GM10248 (cell line): ENCODE results near the gene OTULIN.

ENCODE experiments used
- CTCF ChIA-PET: fragments of 300-600 bp; sonication (Branson Sonifier 250); formaldehyde crosslinking; extraction: SDS; loops from one replicate; lab custom pipeline; 2021; ENCODE audit warnings: antibody characterized with exemption; lab: Yijun Ruan, JAX
- POLR2A ChIA-PET: fragments of 350-650 bp; sonication (Branson Sonifier 250); formaldehyde crosslinking; extraction: SDS; loops from one replicate; lab custom pipeline; 2020; ENCODE audit warnings: antibody characterized with exemption; lab: Yijun Ruan, JAX
- DNase-seq: peaks from one replicate; pipeline ENCODE4 v3.0.0; 2012; ENCODE audit errors: extremely low spot score
- CTCF ChIP-seq: IDR thresholded peaks from 2 replicates; pipeline ENCODE4 v1.5.1; 2012; ENCODE audit warnings: mild to moderate bottlenecking, low read depth; ENCODE audit errors: extremely low read depth, missing control alignments, control extremely low read depth

Gene OTULIN

GRCh38 chr5:14733661-14734060 is 69.1 kb downstream of the OTULIN start:
- POLR2A ChIA-PET, result no interaction called here
- TF ChIP-seq CTCF, result no peak
- no peak for DNase-seq
- CTCF ChIA-PET, result interaction anchor here (0.9 to 2.5 kb wide), 4 partner anchors 9 to 58 kb away, joined by 3 to 8 read pairs (median 3); no protein-coding TSS in a partner anchor

GRCh38 chr5:14734396-14734795 is 69.9 kb downstream of the OTULIN start:
- DNase-seq, result no peak
- ChIA-PET CTCF (interaction anchor here (1.2 kb wide), 1 partner anchor 57 kb away, joined by 3 read pairs; no protein-coding TSS in a partner anchor), POLR2A (no interaction called here)
- TF ChIP-seq CTCF, result no peak

GRCh38 chr5:14735944-14736343 is 71.4 kb downstream of the OTULIN start:
- no peak for DNase-seq
- POLR2A ChIA-PET, result no interaction called here
- CTCF ChIA-PET, result no interaction called here
- no peak for TF ChIP-seq CTCF

GRCh38 chr5:14737291-14737690 is 72.8 kb downstream of the OTULIN start:
- POLR2A ChIA-PET, result no interaction called here
- no peak for DNase-seq
- CTCF ChIA-PET, result interaction anchor here (1.5 kb wide), 1 partner anchor 9 kb away, joined by 8 read pairs; no protein-coding TSS in a partner anchor
- TF ChIP-seq CTCF, result no peak

- CTCF ChIA-PET, result interaction anchor here (1.5 kb wide), 1 partner anchor 10 kb away, joined by 8 read pairs; no protein-coding TSS in a partner anchor
- no peak for TF ChIP-seq CTCF
- POLR2A ChIA-PET, result no interaction called here
- no peak for DNase-seq
Observed at GRCh38 chr5:14738050-14738449, 73.5 kb downstream of the OTULIN start.

- CTCF ChIA-PET, result interaction anchor here (6.5 kb wide), 1 partner anchor 12 kb away, joined by 31 read pairs; no protein-coding TSS in a partner anchor
- TF ChIP-seq CTCF, result no peak
- POLR2A ChIA-PET, result no interaction called here
- no peak for DNase-seq
Observed at GRCh38 chr5:14739538-14739937, 75.0 kb downstream of the OTULIN start.
